ENCODE data around the gene DACT2.
"Not testable (repeated sequence)": the region's sequence is repeated elsewhere in the genome, so short reads cannot be mapped to it uniquely, and the experiment has no call there.

The DACT2 gene, protein sequence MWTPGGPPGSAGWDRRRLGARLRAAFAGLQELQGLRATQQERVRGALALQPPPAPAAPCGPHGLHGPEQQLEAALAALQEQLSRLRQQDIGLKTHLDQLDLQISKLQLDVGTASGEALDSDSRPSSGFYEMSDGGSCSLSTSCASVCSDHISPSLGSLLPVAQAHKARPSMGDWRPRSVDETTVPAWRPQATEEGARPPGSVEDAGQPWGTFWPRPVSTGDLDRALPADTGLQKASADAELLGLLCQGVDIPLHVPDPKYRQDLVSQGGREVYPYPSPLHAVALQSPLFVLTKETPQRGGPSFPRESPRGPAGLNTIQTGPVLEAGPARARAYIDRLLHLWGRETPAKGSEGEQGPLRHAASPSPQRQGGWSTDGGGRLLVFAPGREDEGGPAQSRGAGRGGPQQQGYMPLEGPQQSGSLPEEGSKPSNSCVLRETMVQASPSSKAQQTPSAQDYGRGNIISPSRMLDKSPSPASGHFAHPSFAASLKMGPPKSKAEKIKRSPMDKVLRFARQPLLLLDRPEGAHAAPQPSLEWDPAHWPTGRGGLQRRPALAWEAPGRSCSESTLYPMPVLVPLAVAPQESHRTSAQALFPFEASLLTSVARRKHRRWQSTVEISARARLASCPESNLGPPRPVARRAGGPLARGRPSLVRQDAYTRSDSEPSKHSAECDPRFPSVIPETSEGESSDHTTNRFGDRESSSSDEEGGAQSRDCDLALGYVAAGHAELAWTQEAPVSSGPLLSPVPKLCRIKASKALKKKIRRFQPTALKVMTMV

DNA sequence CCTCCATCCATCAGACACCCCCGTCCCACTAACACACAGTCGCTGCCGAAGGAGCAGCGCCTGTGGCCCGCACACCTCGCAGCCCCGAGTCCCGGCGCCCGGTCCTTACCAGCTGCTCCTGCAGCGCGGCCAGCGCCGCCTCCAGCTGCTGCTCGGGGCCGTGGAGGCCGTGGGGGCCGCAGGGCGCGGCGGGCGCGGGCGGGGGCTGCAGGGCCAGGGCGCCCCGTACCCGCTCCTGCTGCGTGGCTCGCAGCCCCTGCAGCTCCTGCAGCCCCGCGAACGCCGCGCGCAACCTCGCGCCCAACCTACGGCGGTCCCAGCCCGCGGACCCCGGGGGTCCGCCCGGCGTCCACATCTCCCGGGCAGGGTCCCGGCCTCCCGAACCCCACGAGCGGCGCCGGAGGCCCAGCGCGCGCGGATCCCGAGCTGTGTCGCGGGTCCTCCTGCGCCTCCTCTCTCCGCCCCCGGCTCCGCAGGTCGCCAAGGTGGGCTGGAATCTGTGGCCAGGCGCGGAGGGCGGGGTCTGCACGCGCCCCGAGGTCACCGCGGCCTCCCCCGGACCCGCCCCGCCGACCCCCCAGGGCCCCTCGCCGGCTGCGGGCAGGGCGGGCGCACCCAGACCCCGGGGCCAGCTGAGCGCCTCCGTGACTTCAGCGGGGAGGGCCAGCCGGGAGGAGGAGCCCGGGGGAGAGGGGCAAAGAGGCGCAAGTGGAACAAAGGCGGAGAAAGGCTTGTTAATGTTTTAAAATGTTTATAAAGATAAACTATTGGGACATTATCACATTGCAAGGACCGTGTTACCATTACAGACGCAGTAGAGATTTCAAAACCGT lies at the start of gene DACT2:
Gene DACT2, minus strand, starts transcription at position 499 of the 833 bp plus-strand sequence. Its CDS starts 144 bp downstream, at position 355.
- DNase-seq (ENCODE audit: low read depth), result no peak

DNA sequence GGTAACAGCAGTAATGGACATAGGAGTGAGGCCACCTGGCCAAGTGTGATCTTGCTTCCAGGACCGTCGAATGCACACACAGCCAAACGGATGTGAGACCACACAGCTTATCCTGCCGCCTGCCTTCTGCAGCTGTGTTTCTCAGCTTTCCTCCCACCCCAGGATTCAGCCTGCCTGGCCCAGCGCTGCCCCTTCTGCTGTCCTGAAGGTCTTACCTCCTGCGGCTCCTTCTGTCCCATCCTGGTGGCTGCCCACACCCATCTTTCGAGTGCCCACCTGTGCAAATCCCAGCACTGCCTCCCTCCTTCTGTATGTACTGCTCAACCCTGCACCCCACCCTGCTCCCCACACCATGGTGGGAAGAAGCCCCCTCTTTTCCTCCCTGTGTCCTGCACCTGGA lies 49.4 kb upstream of the DACT2 start:
- DNase-seq (ENCODE audit: low read depth), result no peak

DNA sequence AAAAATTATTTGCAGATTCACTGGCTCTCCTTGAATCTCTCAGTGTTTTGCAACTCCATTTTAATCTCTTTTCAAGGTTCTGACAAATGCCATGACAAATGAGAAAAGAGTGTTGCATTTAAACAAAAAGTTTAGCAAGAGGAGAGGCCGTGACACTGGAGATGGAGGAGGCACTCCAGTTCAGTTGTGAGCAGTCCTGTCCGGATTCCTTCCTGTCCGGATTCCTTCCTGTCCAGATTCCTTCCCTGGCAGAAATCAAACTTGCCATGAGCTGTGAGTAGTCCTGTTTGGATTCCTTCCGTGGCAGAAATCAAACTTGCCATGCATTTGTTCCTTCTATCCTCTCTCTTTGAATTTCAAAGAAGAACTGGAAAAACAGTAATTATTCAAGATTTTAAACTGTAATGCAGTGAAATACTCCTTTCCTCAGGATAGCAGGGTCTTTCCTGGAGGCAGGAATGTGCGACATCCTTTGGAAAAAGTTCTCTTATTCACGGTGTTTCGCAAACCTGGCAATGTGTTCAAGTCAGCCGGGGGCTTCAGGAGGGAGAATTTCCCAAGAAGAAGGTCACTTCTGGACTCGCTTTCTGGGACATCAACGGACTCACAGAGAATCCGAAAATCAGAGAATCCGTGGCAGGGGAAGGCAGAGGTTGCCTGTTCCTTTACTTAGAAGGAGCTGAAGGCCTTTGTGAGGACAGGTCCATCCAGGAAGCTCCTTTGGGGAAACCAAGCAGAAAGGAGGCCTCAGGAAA lies 48.7 kb upstream of the DACT2 start:
- no peak for DNase-seq (ENCODE audit: low read depth)

DNA sequence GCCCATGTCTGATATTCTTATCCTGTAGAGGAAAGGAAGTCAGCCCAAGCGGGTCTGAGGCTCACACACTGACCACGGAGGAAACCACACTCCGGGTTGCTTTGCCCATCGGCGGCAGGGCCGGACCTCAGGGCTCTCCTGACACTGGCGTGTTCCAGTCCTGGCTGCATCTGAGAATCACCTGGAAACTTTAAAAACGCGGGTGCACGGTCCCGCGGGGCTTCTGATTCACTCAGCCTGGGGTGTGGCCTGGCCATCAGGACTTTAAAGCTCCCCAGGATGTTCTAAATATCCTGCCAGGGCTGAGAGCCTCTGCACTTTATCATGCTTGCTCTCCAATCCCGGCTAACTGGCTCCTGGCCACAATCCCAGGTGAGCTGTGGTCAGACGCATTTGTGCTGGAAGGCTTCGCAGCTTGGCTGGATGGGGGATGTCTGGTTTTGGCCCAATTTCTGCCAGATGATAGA lies 47.7 kb upstream of the DACT2 start:
- no peak for DNase-seq (ENCODE audit: low read depth)

DNA sequence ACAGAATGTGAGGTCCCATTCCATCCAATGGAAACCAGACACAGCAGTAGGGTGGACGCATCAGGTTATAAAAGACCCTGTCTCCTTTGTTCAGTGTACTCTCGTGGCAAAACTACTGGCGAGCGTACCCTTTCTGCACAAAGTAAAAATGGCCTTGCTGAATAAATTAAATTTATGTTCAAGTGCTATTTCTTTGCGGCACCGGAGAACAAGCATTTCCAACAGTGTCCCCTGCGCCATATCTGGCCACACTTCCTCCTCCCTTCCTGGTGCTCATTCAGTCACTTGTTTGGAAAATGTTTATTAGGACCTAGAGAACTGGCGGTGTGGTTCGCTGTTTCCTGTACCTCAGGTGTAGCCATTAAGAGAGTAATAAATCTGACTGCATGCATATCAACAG lies 46.9 kb upstream of the DACT2 start:
- DNase-seq (ENCODE audit: low read depth), result no peak

DNA sequence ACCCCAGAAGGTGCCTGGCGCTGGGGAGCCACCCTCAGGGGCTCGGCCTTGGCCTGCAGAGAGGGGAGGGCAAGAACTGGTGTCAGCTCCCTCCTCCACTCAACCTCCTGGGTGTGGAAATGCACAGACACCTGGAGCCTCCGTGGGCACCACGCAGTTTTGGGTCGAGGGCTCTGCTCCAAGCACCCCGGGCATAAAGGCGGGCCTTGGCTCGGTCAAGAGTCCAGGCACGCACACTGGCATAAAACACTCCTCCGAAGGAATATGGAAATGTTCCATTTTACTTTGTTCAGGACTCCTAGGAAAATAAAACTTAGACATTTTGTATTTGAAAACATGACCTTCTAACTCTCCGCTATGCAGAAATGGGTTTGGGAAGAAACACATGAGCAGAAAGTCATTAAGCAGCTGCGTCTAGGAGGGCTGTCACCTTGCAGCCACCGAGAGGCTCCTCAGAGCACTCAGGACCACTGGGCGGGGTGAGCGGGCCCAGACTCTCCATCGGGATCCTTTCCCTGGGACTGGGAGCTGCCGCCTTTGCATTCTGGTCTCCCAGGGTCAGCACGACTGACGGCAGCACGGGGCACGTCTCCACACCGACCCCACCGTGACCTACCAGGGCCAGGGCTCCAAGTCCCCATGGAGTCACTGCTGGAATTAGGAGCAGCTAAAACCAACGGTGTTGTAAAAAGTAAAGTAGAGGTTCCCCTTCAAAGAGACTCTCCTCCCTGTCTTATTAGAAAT lies 46.0 kb upstream of the DACT2 start:
- no peak for DNase-seq (ENCODE audit: low read depth)

DNA sequence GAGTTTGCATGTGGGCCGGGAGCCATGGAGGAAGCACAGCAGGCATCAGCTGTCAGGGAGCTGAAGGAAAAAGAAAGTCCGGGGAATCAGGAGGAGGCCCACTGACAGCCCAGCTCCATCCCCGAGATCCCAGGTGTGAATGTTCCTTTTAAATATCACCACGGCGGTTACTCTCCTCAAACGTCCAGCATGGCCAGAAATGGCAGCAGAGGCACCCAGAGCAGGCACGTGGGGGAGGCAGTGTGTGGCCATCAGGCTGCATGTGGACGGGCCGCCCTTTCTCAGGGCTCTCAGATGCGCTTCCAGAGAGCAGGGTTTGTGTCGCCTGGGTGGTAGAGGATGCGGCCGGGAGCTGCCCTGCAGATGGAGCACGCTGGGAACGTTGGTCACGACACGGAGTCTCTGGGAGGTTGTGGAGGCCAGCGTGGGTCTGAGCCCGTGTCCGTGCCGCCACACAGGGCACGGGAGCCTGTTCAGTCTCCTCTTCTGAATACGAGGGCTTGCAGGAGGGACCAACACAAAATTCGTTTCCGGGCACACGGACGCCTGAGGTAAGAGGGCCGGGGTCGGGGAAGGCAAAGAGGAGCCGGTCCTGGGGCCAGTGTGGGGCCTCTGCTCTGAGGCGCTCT lies 45.3 kb upstream of the DACT2 start:
- DNase-seq (ENCODE audit: low read depth), result no peak

DNA sequence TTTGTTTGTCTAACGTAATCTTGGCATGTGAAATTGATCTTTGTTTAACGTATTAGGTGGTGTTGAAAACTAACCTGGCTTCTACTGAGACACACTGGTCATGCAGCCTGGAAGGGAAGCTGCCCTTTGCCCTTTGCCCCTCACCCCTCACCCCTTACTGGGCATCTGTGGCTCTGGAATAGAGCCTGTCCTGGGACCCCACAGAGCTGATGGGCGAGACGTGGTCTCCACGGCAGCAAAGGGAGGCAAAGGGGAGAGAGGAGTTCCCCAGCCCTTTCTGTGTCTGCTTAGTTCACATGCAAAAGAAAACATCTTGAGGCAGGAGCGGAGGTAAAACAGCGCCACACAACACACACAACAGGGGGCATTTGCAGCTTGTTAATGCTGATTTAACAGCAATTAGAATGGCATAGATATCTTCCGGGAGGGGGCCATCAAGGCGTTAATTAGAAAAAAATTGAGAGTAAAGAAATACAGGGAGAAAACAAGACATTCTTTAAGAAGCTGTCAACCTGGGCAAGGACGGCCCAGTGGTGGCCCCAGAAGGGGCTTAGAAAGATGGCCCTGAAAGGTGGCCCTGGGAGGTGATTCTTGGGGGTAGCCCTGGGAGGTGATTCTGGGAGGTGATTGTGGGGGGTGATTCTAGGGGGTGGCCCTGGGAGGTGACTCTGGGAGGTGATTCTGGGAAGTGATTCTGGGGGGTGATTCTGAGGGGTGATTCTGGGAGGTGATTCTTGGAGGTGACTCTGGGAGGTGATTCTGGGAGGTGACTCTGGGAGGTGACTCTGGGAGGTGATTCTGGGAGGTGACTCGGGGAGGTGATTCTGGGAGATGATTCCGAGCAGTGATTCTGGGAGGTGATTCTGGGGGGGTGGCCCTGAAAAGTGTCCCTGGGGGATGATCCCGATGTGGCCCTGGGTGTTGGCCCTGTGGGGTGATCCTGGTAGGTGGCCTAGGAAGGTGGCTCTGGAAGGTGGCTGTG lies 44.5 kb upstream of the DACT2 start:
- DNase-seq (ENCODE audit: low read depth), result no peak

DNA sequence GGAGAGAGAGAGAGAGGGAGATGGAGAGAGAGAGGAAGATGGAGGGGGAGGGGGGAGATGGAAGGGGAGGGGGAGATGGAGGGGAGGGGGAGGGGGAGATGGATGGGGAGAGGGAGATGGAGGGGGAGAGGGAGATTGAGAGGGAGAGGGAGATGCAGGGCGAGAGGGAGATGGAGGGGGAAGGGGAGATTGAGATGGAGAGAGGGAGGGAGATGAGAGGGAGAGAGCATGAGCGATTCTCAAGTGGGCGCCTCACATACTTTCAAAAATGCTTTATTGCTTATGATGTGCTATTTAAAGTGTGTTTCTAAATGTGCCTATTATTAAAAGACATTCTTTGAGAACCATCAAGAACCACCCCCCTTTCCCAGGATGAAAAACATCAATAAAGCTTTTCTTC lies 43.7 kb upstream of the DACT2 start:
- no peak for DNase-seq (ENCODE audit: low read depth)

DNA sequence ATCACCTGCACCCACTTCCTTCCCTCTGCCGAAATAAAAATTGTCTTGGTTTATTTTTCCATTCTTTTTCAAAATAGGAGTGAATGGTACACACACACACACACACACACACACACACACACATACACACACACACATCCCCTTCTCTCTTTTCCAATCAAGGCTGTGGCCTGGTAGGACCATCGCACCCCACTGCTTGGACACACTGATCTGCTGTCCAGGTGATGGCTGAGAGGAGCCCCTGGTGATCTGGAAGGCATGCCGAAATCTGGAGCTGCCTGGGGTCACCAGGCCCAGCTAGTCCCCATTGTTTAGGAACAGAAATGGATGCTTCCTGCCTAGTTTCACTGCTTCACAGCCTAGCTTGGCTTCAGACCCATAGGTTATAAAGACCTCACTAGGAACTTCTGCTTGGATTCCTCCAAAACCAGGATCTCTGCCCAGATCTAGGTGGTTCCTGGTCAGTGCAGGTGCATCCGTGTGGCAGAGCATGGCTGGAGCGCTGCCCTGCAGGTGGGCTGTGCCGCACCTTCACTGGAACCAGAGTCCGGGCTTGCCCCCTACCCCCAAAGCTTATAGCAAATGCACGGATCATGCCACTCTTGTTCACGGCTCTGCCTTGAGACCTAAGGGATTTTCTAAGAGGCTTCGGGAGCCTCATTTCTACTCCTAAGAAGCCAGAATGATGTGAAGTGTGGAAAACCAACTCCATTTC lies 42.9 kb upstream of the DACT2 start:
- DNase-seq (ENCODE audit: low read depth), result no peak

DNA sequence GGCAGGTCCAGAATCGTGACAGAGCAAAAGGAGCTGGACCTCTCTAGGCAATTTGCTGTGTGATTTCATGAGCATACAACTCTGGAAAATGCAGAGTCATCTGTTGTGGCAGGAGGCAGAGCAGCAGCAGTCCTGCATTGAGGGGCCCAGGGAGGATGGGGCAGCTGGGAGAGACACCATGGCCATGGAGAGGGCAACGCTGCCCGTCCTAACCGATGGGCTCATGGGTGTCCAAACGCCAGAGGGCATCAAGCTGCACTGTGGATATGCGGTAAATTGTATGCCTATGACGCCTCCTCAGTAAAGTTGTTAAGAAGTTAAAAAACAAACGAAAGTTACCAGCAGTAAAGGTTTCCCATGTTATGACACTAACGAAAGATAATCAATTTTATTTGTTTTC lies 42.2 kb upstream of the DACT2 start:
- DNase-seq (ENCODE audit: low read depth), result no peak

DNA sequence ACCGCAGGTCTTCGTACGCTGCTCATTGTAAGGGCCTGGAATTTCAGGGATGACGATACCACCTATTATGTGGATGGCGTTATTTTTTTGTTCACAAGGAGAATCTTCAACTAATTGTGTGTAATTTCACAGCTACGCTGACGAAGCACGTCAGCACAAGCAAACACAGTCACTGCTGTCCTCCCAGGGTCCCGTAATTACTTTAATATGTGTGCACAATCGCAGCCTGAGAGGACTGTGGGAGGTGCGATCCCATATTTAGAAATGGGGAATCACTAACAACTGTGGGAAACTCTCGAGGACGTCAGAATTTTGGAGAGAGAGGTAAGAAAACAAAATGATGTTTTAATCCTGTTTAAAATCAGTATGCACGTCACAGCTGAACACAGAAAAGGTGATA lies 40.2 kb upstream of the DACT2 start:
- no peak for DNase-seq (ENCODE audit: low read depth)

DNA sequence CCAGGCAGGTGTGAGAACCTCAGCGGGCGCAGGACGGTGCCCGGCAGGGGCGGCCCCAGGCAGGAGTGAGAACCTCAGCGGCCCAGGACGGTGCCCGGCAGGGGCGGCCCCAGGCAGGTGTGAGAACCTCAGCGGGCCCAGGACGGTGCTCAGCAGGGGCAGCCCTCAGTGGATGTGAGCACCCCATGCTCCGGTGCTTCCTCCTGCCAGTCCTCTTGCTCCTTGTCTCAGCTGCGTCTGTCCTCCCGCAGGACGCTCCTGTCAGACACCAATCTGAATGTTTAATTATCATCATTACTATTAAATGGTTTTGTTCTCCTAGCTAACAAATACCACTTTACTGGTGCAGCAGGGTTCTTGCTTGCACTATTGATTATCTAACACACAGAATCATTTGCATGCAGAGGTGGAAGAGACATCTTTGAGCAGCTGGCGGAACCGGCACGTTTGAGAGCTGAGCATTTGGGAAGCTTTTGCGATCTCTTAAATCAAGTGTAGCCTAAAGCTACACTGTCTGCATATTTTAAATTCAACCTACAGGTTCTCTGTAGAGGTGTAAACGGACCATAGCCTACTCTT lies 39.4 kb upstream of the DACT2 start:
- DNase-seq (ENCODE audit: low read depth), result no peak

DNA sequence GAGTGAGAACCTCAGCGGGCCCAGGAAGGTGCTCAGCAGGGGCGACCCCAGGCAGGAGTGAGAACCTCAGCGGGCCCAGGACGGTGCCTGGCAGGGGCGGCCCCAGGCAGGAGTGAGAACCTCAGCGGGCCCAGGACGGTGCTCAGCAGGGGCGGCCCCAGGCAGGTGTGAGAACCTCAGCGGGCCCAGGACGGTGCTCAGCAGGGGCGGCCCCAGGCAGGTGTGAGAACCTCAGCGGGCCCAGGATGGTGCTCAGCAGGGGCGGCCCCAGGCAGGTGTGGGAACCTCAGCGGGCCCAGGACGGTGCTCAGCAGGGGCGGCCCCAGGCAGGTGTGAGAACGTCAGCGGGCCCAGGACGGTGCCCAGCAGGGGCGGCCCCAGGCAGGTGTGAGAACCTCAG lies 37.3 kb upstream of the DACT2 start:
- not testable (repeated sequence) for DNase-seq (ENCODE audit: low read depth)

DNA sequence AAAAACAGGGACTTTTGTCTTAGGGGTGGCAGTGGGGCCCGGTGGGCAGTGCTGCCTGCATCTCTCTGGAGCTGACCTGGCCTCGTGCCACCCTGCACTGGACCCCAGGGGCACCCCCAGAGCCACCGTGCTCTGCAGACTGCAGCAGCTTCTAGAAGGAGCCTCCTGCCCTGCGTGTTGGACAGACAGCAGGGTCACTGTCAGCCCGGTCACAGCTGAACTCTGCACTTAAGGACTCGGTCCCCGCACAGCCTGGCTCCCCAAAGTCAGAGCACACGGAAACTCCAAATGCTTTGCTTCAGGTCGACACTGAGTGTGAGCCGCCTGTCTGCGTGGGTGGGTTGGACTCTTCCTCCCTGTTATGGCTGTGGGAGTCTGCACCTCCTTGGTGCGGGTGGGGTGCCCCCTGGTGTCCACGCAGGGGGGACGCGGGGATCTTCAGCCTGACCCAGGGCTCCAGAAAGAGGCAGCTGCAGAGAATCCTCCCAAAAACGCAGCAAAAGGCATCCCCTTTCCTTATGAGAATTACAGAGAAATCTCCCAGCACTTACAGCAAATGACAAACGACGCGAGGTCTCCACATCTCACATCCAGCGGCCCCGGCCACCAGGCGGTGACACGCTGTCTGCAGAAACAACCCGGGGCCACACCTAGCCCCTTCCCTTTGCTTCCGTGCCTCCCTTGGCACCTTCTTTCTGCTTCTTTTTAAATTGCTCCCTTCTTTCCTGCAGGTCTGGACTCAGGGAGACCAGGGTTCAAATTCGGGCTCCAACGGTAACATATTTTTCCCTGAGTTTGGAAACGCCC lies 36.3 kb upstream of the DACT2 start:
- DNase-seq (ENCODE audit: low read depth), result no peak

DNA sequence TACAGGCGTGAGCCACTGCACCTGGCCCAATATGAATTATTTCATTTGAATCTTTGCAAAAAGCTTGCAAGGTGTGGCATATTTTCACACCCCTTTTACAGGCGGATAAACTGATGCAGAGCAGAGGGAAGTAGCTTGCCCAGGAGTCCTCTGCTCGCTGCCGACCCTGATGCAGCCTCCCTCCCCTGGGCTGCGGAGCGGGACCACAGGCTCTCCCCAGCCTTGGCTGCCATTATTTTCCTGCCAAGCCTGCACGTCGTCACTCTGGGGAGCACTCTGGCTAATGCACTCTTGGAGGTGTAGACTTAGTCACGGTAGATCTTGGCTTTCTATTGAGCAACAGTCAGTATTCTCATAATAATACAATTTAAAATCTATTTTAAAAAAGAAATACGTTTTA lies 34.8 kb upstream of the DACT2 start:
- no peak for DNase-seq (ENCODE audit: low read depth)

DNA sequence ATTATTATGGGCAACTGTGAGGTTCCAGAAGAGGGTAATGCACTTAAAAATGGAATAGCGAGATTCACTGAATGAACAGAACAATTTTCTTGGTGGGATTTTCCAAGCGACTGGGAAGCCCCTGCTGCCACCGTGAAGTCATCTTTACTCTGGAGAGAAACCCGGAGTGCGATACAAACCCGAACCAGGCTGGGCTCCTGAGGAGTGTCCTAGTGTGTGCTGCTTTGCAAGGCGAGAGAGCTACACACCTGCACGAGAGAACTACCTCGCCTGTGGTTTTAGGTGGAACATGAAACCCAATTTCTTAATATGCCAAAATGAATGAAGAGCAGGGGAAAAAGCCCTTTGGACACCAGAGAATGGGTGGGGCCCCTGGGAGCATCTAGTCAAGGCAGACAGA lies 33.5 kb upstream of the DACT2 start:
- no peak for DNase-seq (ENCODE audit: low read depth)
